ENCODE data around the gene TPST1.

GRCh38 chr7:66326501-66327215 lies 121.5 kb downstream of the TPST1 start:
- no peak for TF ChIP-seq CTCF (IDR thresholded peaks at IDR 0.05)
- no peak for TF ChIP-seq EP300 (IDR thresholded peaks at IDR 0.05; ENCODE audit: low read depth)
